Body of pancreas (tissue), 4 donors: ENCODE measurements around the gene INA. TPM values are rescaled to one million over a fixed set of nuclear protein-coding genes. Genes with fewer than 3 reads are reported as not detected.

Experiments used
- ATAC-seq: fragments of 150-250 bp; one replicate; pipeline ENCODE4 v1.9.1; 2016
- DNase-seq, 4 donors: peaks; one replicate each; pipeline ENCODE4 v3.0.0-alpha.2; 2019
- H3K27ac ChIP-seq, 4 donors: fragments of 200-600 bp; sonication (generic); 1 replicate in 3 of 4; 2 replicates in 1 of 4; pipeline versions ENCODE4 v1.5.1 to v1.6.1; 2016 to 2019; ENCODE audit warnings: mild to moderate bottlenecking in 1 of 4, mixed read lengths in 1 of 4, moderate library complexity in 1 of 4
- H3K27me3 ChIP-seq, 2 donors: fragments of 200-600 bp; sonication (generic); one replicate each; pipeline ENCODE4 v1.6.0; 2016; ENCODE audit warnings: mild to moderate bottlenecking in 1 of 2
- H3K36me3 ChIP-seq, 2 donors: fragments of 200-600 bp; sonication (generic); replicated peaks in 1 of 2; 2 replicates each; pipeline ENCODE4 v1.5.1; 2016; ENCODE audit warnings: low read depth in 2 of 2; ENCODE audit not compliant: insufficient read depth in 1 of 2
- H3K4me1 ChIP-seq: fragments of 200-600 bp; sonication (generic); one replicate; pipeline ENCODE4 v1.6.0; 2016
- H3K4me3 ChIP-seq, 2 donors: fragments of 200-600 bp; sonication (generic); 1 replicate in 1 of 2; 2 replicates in 1 of 2; pipeline ENCODE4 v1.5.1; 2016 to 2019
- H3K9me3 ChIP-seq, 3 donors: fragments of 200-600 bp; sonication (generic); 1 replicate in 2 of 3; 2 replicates in 1 of 3; pipeline ENCODE4 v1.5.1; 2016
- POLR2A ChIP-seq, 3 donors: fragments of 450-650 bp; IDR thresholded peaks; one replicate each; pipeline ENCODE4 v1.6.1; 2016; ENCODE audit warnings: antibody characterized with exemption in 3 of 3, mild to moderate bottlenecking in 2 of 3
- WGBS, 2 donors: methylation state at CpG; one replicate each; pipeline ENCODE4 v1.1.5; 2017; 5-methylcytosine and 5-hydroxymethylcytosine counted together
- intact Hi-C: fragments of 100-400 bp; cut with DNase I; formaldehyde crosslinking; loops from one replicate; pipeline ENCODE4 v1.15.1; 2023
- total RNA-seq, 2 donors: library from RNA; depleted of rRNA; stranded (reverse); fragments of >200 nt; gene quantifications; one replicate each; pipeline ENCODE4 v1.1.0, GENCODE V29; 2016
- TF ChIP-seq, protein P1 (sequence below), 7 experiments: fragments of 450-650 bp in 4 of 7; fragments of 200-600 bp in 3 of 7; sonication (generic) in 3 of 7; IDR thresholded peaks; one replicate each; pipeline ENCODE4 v1.5.1; 2016 to 2019; ENCODE audit warnings: antibody characterized with exemption in 7 of 7

The INA gene
- total RNA-seq, 2 donors from 2014 or later: 2.3 to 4.7 TPM

DNA sequence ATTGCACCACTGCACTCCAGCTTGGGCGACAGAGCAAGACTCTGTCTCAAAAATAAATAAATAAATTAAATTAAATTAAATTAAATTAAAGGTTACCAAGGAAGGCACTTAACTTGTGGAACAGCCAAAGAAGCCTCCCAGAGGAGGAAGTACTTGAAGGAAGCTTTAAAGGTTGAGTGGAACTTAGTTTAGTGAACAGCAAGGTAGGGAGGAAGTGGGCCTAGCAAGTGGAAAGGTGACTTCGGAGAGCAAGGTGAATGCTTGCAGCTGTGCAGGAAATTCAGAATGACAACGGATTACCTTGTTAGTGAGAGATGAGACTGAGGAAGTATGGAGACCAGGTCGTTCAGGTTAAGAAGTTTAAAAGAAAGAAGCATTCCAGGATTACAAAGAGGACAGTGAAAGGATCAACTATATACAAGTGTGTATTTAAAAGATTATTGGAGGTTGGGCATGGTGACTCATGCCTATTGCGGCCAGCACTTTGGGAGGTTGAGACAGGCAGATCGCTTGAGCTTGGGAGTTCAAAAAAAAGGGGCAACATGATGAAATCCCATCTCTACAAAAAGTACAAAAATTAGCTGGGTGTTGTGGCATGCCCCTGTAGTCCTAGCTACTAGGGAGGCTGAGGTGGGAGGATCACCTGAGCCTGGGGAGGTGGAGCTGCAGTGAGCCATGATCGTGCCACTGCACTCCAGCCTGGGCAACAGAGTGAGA is 44.0 kb upstream of the INA start:
- no peaks in the 10 kb centered on the region for H3K27me3 ChIP-seq
- no peaks in the 10 kb centered on the region for H3K36me3 ChIP-seq
- TF ChIP-seq POLR2A (IDR thresholded peaks at IDR 0.05): no peak
- TF ChIP-seq, protein P1, sequence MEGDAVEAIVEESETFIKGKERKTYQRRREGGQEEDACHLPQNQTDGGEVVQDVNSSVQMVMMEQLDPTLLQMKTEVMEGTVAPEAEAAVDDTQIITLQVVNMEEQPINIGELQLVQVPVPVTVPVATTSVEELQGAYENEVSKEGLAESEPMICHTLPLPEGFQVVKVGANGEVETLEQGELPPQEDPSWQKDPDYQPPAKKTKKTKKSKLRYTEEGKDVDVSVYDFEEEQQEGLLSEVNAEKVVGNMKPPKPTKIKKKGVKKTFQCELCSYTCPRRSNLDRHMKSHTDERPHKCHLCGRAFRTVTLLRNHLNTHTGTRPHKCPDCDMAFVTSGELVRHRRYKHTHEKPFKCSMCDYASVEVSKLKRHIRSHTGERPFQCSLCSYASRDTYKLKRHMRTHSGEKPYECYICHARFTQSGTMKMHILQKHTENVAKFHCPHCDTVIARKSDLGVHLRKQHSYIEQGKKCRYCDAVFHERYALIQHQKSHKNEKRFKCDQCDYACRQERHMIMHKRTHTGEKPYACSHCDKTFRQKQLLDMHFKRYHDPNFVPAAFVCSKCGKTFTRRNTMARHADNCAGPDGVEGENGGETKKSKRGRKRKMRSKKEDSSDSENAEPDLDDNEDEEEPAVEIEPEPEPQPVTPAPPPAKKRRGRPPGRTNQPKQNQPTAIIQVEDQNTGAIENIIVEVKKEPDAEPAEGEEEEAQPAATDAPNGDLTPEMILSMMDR (IDR thresholded peaks at IDR 0.05): no peak
- no peak overlapping the region for H3K4me3 ChIP-seq
- peaks cover 12% of the 10 kb centered on the region for H3K4me1 ChIP-seq
- no peak overlapping the region for H3K27ac ChIP-seq
- intact Hi-C loops: no loop called here
- DNase-seq: no peak
- 71 to 79% methylated on average over 7 of the region's 7 CpGs for WGBS, 2 donors
- no peak for ATAC-seq
- H3K9me3 ChIP-seq: no peaks in the 10 kb centered on the region

DNA sequence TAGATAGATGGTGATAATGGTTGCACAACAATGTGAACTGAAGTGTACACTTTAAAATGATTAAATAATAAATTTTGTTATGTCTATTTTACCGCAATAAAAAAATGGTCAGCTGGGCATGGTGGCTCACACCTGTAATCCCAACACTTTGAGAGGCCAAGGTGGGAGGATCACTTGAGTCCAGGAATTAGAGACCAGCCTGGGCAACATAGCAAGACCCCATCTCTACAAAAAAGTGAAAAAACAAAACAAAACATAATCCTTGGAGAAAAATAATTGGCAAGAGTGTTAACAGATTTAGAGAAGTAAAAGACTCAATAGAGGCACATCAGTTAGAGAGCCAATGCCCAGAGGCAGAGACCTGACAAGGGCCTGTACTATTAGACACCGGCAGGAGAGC is 41.2 kb upstream of the INA start:
- TF ChIP-seq, protein P1 (IDR thresholded peaks at IDR 0.05): no peak
- no peak for TF ChIP-seq POLR2A (IDR thresholded peaks at IDR 0.05)

DNA sequence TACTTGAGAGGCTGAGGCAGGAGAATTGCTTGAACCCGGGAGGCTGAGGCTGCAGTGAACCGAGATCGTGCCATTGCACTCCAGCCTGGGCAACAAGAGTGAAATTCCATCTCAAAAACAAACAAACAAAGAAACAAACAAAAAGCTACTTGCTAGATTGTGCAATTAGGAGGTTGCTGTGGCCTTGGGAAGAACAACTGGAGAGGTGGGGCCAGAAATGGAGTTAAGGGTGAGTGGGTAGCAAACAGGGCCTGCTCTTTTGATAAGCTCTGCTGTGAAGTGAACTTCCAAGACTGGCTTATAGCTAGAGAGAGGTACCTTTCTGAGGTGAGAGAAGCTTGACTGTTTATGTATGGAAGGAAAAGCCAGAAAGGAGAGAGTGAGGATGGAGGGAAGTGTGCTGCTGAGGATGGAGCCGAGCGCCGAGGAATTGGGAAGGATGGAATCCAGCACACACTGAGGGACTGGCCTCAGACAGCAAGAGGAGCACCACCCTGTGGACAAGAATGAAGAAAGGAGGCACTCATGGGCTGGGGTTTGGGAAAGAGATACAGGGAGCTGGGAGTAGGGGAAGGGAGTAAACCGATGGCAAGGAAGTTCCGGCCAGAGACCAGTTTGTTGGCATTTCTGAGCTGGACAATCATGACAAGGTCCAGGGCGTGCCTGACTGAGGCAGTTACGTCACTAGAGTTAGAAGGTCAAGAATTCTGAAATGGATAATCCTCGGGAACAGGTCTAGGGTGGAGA is 38.3 kb upstream of the INA start:
- peak in 3 of 4 donors; percentile 10 to 43 (median 29) for DNase-seq
- Histone ChIP-seq H3K4me1 (peaks cover 18% of the 10 kb centered on the region), H3K27ac (no peak overlapping the region), H3K4me3 (no peak overlapping the region), H3K27me3 (no peaks in the 10 kb centered on the region), H3K9me3 (no peaks in the 10 kb centered on the region), H3K36me3 (no peaks in the 10 kb centered on the region)
- whole genome bisulfite sequencing, 2 donors: 72 to 73% methylated on average over 11 of the region's 11 CpGs
- ATAC-seq: no peak
- no peak for TF ChIP-seq POLR2A (IDR thresholded peaks at IDR 0.05)
- TF ChIP-seq, protein P1 (IDR thresholded peaks at IDR 0.05): peak in 2 of 7 experiments; percentile 7 to 17
- intact Hi-C loops: no loop called here

More for the DNA sequence above, 41.2 kb upstream of the INA start:
- 86 to 91% methylated on average over 2 of the region's 2 CpGs for WGBS, 2 donors
- H3K4me3 ChIP-seq: no peak overlapping the region
- ATAC-seq (no peak), DNase-seq (no peak)
- no peaks in the 10 kb centered on the region for H3K36me3 ChIP-seq
- no peaks in the 10 kb centered on the region for H3K27me3 ChIP-seq
- H3K27ac ChIP-seq: no peak overlapping the region
- intact Hi-C loops: no loop called here
- H3K9me3 ChIP-seq: no peaks in the 10 kb centered on the region
- peaks cover 9% of the 10 kb centered on the region for H3K4me1 ChIP-seq

DNA sequence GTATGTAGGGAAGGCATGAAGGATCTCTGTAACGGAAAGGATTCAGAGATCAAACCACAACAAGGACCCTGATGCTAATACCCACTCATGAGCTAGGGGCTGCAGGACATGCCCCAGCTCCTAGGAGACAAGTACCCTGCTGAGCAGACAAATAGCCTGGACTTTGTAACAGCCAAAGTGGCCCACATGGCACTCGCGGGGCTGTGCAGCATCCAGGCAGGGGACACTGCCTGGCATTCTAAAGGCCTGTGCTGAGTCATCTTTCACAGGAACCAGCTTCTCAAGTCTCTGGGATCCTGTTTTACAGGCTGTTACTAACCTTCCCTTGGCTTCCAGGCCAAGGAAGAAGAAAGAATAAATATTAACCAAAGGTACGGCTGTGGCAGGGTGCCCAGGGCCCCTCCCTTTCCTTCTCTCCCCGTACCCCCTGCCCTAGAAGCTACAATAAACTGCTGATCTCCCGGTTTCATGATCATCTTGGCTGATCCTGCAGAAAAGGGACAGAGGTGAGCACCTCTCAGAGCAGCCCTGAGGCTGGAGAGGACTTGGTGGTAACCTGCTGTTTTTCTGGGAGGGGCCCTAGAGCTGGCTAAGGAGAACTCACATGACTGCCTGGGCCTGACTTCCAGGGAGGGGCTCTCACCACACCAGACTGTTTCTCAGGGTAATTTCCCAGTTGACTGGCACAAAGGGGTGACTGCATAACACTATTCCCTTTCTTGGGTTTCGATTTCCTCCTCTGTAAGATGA is 35.5 kb upstream of the INA start:
- H3K4me3 ChIP-seq: no peak overlapping the region
- H3K9me3 ChIP-seq: no peaks in the 10 kb centered on the region
- intact Hi-C loops: loop anchor here (5.0 to 10.0 kb wide), 2 partner anchors 324 to 407 kb away; partner anchors contain the start of genes CNNM2 and CYP17A1
- TF ChIP-seq, protein P1 (IDR thresholded peaks at IDR 0.05): no peak
- TF ChIP-seq POLR2A (IDR thresholded peaks at IDR 0.05): peak in 1 of 3 donors; percentile 15
- H3K4me1 ChIP-seq: peaks cover 18% of the 10 kb centered on the region
- WGBS, 2 donors: 21 to 24% methylated on average over 6 to 7 of the region's 7 CpGs
- peak overlapping the region; percentile 29 to 84 (median 68) for H3K27ac ChIP-seq
- DNase-seq (peak; percentile 72 to 83 (median 80)), ATAC-seq (peak; percentile 85)
- no peaks in the 10 kb centered on the region for H3K36me3 ChIP-seq
- H3K27me3 ChIP-seq: no peaks in the 10 kb centered on the region
